ENCODE results near the gene LMO4.

Gene LMO4

GRCh38 chr1:87356591-87356990 lies 27.9 kb downstream of the LMO4 start:
- in situ Hi-C loops (cut with HindIII; ENCODE audit: low sequenced_read_pairs): no loop called here

GRCh38 chr1:87358219-87358618 lies 29.5 kb downstream of the LMO4 start:
- in situ Hi-C loops (cut with HindIII; ENCODE audit: low sequenced_read_pairs): no loop called here

- in situ Hi-C loops (cut with HindIII; ENCODE audit: low sequenced_read_pairs): no loop called here
Observed at GRCh38 chr1:87359586-87359985, 30.9 kb downstream of the LMO4 start.

- in situ Hi-C loops (cut with HindIII; ENCODE audit: low sequenced_read_pairs): no loop called here
Observed at GRCh38 chr1:87362063-87362833, 33.6 kb downstream of the LMO4 start.

GRCh38 chr1:87362834-87363426 lies 34.2 kb downstream of the LMO4 start:
- in situ Hi-C loops (cut with HindIII; ENCODE audit: low sequenced_read_pairs): no loop called here

- in situ Hi-C loops (cut with HindIII; ENCODE audit: low sequenced_read_pairs): no loop called here
Observed at GRCh38 chr1:87367549-87367948, 38.9 kb downstream of the LMO4 start.

- in situ Hi-C loops (cut with HindIII; ENCODE audit: low sequenced_read_pairs): no loop called here
Observed at GRCh38 chr1:87368907-87369306, 40.2 kb downstream of the LMO4 start.

- in situ Hi-C loops (cut with HindIII; ENCODE audit: low sequenced_read_pairs): no loop called here
Observed at GRCh38 chr1:87369736-87370478, 41.2 kb downstream of the LMO4 start.

- in situ Hi-C loops (cut with HindIII; ENCODE audit: low sequenced_read_pairs): no loop called here
Observed at GRCh38 chr1:87370544-87370943, 41.9 kb downstream of the LMO4 start.

GRCh38 chr1:87379306-87379705 lies 50.6 kb downstream of the LMO4 start:
- in situ Hi-C loops (cut with HindIII; ENCODE audit: low sequenced_read_pairs): no loop called here

GRCh38 chr1:87386217-87386790 lies 57.6 kb downstream of the LMO4 start:
- in situ Hi-C loops (cut with HindIII; ENCODE audit: low sequenced_read_pairs): no loop called here

- in situ Hi-C loops (cut with HindIII; ENCODE audit: low sequenced_read_pairs): no loop called here
Observed at GRCh38 chr1:87388411-87388810, 59.7 kb downstream of the LMO4 start.

- in situ Hi-C loops (cut with HindIII; ENCODE audit: low sequenced_read_pairs): no loop called here
Observed at GRCh38 chr1:87389011-87389410, 60.3 kb downstream of the LMO4 start.

- in situ Hi-C loops (cut with HindIII; ENCODE audit: low sequenced_read_pairs): no loop called here
Observed at GRCh38 chr1:87389546-87389945, 60.9 kb downstream of the LMO4 start.

- in situ Hi-C loops (cut with HindIII; ENCODE audit: low sequenced_read_pairs): no loop called here
Observed at GRCh38 chr1:87392248-87393192, 63.8 kb downstream of the LMO4 start.

- in situ Hi-C loops (cut with HindIII; ENCODE audit: low sequenced_read_pairs): no loop called here
Observed at GRCh38 chr1:87393445-87394085, 64.9 kb downstream of the LMO4 start.

- in situ Hi-C loops (cut with HindIII; ENCODE audit: low sequenced_read_pairs): no loop called here
Observed at GRCh38 chr1:87394513-87394912, 65.8 kb downstream of the LMO4 start.

GRCh38 chr1:87394982-87395381 lies 66.3 kb downstream of the LMO4 start:
- in situ Hi-C loops (cut with HindIII; ENCODE audit: low sequenced_read_pairs): no loop called here
